Activated T-cell treated with anti-CD3 and anti-CD28 coated beads, Interleukin-2, amount 50 U/mL, for 4 hours (primary cell): Measurements from ENCODE around the gene RNMT. TPM values are rescaled to one million over a fixed set of nuclear protein-coding genes. Genes with fewer than 3 reads are reported as not detected.

Source experiments
- ATAC-seq, 2 donors: fragments of 200-7000 bp; cut with Tn5 transposase; one replicate each; pipeline ENCODE4 v1.10.0; 2021
- DNase-seq: peaks from one replicate; pipeline ENCODE4 v3.0.0-alpha.2; 2020
- H3K27me3 Mint-ChIP-seq: one replicate; pipeline ENCODE4 v1.8.0; 2021; ENCODE audit warnings: low read depth, mixed read lengths
- H3K36me3 Mint-ChIP-seq: one replicate; pipeline ENCODE4 v1.8.0; 2022; ENCODE audit warnings: mixed read lengths; ENCODE audit not compliant: insufficient read depth
- H3K4me1 Mint-ChIP-seq: one replicate; pipeline ENCODE4 v1.8.0; 2021; ENCODE audit warnings: low read depth, mixed read lengths
- H3K4me3 Mint-ChIP-seq: one replicate; pipeline ENCODE4 v1.8.0; 2021; ENCODE audit warnings: mild to moderate bottlenecking, moderate library complexity, mixed read lengths
- H3K9me3 Mint-ChIP-seq: one replicate; pipeline ENCODE4 v1.8.0; 2021; ENCODE audit warnings: mixed read lengths
- total RNA-seq, 3 donors: library from RNA; stranded (reverse); gene quantifications; one replicate each; pipeline ENCODE4 v1.2.1, GENCODE V29; 2021

The RNMT gene
- total RNA-seq, 3 donors from 2014 or later = 58.6 to 68.2 (median 58.8) TPM

DNA sequence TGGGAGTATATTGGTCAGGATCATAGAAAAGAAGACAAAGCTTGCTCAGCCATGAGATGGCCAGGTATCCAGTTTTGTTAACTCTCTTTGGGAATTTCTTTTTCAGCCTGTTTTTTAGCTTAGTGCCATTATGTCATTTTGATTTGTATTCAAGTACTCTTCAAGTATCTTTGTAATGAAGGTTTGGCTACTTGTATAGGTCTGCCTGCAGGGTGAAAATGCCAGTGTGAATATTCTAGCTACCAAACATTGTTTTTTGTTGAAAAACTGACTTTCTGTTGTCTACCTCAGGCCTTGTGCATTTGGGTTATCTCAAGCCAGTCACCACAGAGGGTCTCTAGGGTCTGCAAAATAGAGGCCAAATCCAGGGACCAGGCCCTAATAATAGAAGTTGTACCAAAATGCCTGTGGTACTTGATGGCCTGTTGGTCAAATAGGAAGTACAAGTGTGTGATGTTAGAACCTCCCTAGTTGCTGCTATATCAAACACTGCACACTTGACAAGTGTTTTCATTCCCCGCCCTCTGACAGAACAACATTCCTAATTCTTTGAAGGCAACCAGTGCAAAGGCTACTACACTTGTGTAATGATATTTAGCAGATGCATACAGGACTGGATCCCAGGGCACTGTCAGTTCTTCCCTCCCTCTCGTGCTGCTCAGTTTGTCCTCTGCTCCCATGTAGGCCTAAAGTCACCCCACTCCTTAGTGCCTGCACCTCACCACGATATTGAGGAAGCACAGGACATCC lies 36.4 kb downstream of the RNMT start:
- H3K27me3 Mint-ChIP-seq = no peaks in the 10 kb centered on the region
- H3K36me3 Mint-ChIP-seq = peaks cover 57% of the 10 kb centered on the region
- no peak for ATAC-seq
- no peak for DNase-seq
- peaks cover 40% of the 10 kb centered on the region for H3K9me3 Mint-ChIP-seq
- H3K4me3 Mint-ChIP-seq = no peak overlapping the region
- H3K4me1 Mint-ChIP-seq = no peaks in the 10 kb centered on the region

DNA sequence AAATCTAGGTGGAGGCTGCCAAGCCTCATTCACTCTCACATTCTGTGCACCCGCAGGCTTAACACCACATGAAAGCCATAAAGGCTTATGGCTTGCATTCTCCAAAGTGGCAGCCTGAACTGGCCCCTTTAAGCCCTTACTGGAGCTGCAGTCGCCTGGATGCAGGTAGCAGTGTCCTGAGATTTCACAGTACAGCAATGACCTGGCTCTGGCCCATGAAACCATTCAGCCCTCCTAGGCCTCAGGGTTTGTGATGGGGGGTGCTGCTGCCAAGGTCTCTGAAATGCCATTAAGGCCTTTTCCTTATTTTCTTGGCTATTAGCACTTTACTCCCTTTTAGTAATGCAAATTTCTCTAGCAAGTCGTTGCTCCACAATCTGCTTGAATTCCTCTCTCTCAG lies 48.6 kb downstream of the RNMT start:
- no peak overlapping the region for H3K4me3 Mint-ChIP-seq
- no peaks in the 10 kb centered on the region for H3K4me1 Mint-ChIP-seq
- DNase-seq (no peak), ATAC-seq (no peak)
- peaks cover 13% of the 10 kb centered on the region for H3K27me3 Mint-ChIP-seq
- H3K9me3 Mint-ChIP-seq = peaks cover 18% of the 10 kb centered on the region
- no peaks in the 10 kb centered on the region for H3K36me3 Mint-ChIP-seq

DNA sequence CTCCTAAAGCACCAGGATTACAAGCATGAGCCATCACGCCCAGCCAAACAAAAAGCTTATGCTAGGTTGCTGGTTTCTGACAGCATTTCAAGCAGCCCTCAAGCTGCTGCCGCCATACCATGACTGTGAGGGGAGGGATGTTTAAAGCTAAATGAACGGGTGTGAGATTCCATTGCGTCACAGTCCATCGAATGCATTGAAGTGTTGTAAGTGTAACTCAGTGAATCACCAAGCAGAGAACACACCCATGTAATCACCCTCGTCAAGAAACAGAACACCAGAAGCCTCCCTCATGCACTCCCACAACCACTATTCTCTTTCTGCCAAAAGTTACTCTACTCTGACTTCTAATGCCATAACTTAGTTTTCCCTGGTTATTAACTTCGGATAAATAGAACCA lies 64.7 kb downstream of the RNMT start:
- Mint-ChIP-seq H3K27me3 (peaks cover 10% of the 10 kb centered on the region), H3K4me1 (no peaks in the 10 kb centered on the region), H3K9me3 (peaks cover 7% of the 10 kb centered on the region), H3K36me3 (no peaks in the 10 kb centered on the region), H3K4me3 (no peak overlapping the region)
- DNase-seq (no peak), ATAC-seq (no peak)

DNA sequence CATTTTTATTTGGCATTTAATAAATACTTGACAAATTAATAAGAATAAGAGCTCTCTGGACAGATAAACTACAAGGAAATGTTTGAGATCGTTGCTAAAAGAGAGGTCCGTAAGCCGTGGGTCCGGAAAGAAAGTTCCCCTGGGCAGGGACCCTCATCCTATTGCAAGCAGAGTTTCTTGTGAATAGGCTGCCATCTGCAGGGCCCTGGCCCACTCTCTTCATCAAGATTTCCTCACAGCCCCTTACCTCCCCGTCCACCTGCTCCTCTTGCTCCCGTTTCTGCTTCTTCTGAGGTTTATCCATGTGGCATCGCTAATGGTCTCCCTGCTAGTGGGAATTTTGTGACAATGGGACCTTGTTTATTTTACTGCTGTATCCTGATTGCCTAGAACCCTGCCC lies 67.3 kb downstream of the RNMT start:
- ATAC-seq (no peak), DNase-seq (no peak)
- Mint-ChIP-seq H3K36me3 (no peaks in the 10 kb centered on the region), H3K4me3 (no peak overlapping the region), H3K4me1 (no peaks in the 10 kb centered on the region), H3K9me3 (no peaks in the 10 kb centered on the region), H3K27me3 (peaks cover 30% of the 10 kb centered on the region)

DNA sequence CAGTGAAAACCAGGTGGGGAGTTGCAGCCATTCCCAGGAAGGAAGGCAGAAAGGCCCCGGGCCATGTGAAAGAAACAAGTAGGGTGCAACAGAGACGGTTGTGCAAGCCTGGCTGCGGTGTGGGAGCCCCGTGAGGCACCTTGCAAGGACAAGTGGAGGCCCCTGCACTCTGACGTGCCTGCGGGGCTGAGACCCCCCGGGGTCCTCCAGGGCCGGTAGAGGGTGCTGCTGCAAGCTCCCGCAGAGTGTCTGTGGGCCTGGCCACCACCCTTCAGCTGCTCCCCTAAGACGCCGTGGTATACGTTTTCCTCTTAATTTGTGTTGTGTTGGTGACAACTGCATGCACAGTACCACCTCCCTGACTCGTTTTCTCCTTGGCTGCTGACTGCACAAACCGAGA lies 70.0 kb downstream of the RNMT start:
- Mint-ChIP-seq H3K36me3 (no peaks in the 10 kb centered on the region), H3K4me1 (peaks cover 5% of the 10 kb centered on the region), H3K27me3 (peaks cover 46% of the 10 kb centered on the region), H3K9me3 (no peaks in the 10 kb centered on the region), H3K4me3 (no peak overlapping the region)
- ATAC-seq (no peak), DNase-seq (no peak)

DNA sequence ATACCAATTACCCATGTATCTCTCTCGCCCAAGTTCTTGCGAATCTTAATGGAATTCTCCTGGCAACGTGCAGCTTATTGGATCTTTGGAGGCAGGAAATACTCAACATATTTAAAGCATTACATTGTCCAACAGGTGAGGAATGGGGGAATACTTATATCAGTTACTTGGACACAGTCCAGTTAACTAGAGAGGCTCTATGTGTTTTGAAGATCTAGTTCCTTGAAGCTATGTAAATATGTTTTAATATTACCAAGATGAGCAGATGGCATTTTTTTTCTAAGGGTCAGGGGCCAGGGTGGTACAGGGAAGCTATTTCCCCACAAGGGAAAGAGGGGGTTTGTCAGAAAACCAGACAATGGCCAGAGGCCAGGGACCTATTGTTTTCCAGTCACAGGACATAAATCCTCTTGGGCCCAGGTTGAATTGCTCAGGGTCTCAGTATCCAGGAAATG lies 70.7 kb downstream of the RNMT start:
- Mint-ChIP-seq H3K27me3 (peaks cover 51% of the 10 kb centered on the region), H3K9me3 (no peaks in the 10 kb centered on the region), H3K4me1 (peaks cover 5% of the 10 kb centered on the region), H3K36me3 (no peaks in the 10 kb centered on the region), H3K4me3 (no peak overlapping the region)
- DNase-seq (no peak), ATAC-seq (no peak)

DNA sequence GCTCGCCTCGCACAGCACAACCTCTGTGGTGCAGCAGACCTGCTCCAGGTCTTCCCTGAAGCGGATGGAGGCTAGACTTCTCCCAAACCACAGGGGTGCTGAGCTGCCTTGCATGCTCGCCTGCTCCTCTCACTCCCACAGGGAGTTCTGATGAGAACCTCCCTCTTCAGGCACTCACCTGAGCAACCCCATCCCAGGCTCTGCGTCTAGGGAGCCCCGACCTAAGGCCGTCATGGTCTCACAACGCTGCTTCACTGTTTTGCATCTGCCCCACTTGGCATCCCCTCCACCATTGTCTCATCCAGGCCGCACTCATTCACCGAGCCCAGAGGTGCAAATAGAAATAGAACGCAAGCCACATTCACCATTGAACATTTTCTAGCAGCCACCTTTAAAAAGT lies 72.9 kb downstream of the RNMT start:
- peaks cover 65% of the 10 kb centered on the region for H3K27me3 Mint-ChIP-seq
- ATAC-seq = no peak
- peaks cover 5% of the 10 kb centered on the region for H3K4me1 Mint-ChIP-seq
- no peak for DNase-seq
- no peaks in the 10 kb centered on the region for H3K36me3 Mint-ChIP-seq
- no peak overlapping the region for H3K4me3 Mint-ChIP-seq
- H3K9me3 Mint-ChIP-seq = no peaks in the 10 kb centered on the region

DNA sequence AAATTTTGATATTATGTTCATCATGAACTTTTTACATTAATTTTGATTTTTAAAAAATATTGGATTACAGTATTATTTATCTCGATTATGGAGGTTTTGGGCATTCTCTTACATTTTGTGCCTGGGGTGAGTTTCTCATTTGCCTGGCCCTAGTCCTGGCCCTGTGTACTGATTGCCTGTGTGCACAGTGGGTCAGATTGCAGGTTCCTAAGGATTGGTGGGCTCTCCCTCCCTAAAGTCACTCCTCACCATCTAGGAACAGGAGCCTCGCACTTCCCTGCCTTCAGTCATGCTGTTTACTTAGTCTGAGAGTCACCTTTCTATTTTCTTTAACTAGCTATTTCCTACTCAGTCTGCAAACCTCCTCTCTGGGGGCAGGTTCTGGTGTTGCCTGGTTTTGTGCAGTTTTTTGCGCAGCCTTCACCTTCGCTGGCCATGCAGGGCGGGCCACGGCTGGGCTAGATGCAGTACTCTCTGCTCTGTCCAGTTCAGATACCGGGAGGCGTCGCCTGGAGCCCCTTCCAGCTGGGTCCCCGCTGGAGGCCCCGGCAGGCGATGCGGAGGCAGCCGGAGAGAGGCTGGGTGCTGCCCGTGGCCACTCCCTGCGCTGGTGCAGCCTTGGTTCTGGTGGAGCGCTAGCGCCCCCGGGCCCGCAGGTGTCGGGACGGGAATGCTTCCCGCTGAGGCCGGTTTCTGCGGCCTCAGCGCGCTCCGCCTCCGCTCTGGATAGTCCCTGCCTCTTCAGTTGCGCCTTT lies 74.2 kb downstream of the RNMT start:
- Mint-ChIP-seq H3K27me3 (peaks cover 73% of the 10 kb centered on the region), H3K4me3 (peak overlapping the region; percentile 43), H3K36me3 (no peaks in the 10 kb centered on the region), H3K9me3 (no peaks in the 10 kb centered on the region), H3K4me1 (peaks cover 5% of the 10 kb centered on the region)
- ATAC-seq (peak; percentile 70 to 77), DNase-seq (peak; percentile 13)

DNA sequence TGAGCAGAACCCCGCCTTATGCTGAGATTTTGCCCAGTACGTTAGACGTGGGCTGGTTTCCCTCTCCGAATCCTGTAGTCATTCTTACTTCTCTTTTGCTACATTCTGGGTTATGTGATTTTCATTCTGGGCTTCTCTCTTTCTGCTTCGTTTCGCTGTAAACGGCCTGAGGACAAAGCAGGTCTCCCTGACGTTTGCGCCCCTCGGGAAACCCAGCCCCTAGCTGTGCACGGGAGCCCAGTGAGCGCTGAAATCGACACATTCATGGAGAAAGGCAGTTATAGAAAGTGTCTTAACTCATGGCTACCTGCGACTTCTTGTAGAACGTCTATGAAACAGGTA lies 74.8 kb downstream of the RNMT start:
- no peak for ATAC-seq
- no peaks in the 10 kb centered on the region for H3K9me3 Mint-ChIP-seq
- H3K4me1 Mint-ChIP-seq = peaks cover 5% of the 10 kb centered on the region
- peak overlapping the region; percentile 43 for H3K4me3 Mint-ChIP-seq
- H3K36me3 Mint-ChIP-seq = no peaks in the 10 kb centered on the region
- no peak for DNase-seq
- peaks cover 71% of the 10 kb centered on the region for H3K27me3 Mint-ChIP-seq

DNA sequence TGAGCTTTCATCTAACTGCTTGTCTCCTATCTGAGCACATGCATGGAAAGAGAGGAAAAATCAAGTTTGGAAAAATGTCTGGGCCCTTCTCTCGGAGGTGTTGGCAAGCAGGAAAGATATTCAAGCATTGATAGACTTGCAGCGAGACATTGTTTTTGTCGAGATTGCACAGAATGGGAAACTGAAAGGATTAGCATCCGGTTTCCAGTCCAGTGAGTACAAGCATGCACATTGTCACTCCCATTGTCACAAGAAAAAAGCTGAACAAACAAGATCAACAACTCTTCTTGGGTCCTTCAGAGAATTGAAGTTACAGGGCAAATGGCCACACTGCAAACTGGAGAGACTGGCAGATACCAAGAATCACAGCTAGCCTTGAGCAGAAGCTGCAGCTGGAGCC lies 77.8 kb downstream of the RNMT start:
- H3K27me3 Mint-ChIP-seq = peaks cover 46% of the 10 kb centered on the region
- DNase-seq (no peak), ATAC-seq (no peak)
- no peak overlapping the region for H3K4me3 Mint-ChIP-seq
- no peaks in the 10 kb centered on the region for H3K36me3 Mint-ChIP-seq
- H3K9me3 Mint-ChIP-seq = no peaks in the 10 kb centered on the region
- H3K4me1 Mint-ChIP-seq = peaks cover 5% of the 10 kb centered on the region

DNA sequence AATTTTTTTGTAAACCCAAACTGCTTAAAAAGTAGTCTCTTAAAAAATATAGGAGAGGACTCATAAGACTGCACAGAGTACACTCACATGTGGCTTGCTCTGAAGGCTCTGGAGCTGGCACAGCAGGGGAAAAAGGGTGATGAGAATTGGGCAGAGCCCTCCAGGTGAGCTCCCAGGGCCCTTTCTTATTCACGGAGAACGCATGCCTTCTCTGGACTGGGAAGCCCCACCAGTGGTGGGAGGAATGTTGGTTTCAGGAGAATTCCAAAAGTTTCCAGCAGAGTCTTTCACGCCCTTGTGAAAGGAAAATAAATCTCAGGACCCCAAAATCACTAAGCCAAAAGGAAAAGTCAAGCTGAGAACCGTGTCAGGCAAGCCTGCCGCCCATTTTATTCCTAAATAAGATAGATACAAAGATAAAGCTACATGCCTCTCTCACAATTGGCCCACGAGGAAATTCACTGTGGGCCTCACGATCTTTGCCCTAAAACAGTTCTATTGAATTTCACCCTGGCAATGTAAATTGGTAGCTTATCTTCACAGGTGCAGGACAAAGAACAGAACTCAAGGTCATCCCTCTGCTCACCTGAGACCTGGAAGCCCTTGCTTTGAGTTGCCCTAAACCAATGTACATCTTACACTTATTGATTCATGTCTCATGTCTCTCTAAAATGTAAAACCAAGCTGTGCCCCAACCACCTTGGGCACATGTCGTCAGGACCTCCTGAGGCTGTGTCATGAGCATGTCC lies 82.0 kb downstream of the RNMT start:
- DNase-seq (no peak), ATAC-seq (no peak)
- no peaks in the 10 kb centered on the region for H3K4me1 Mint-ChIP-seq
- H3K27me3 Mint-ChIP-seq = peaks cover 25% of the 10 kb centered on the region
- no peaks in the 10 kb centered on the region for H3K9me3 Mint-ChIP-seq
- no peaks in the 10 kb centered on the region for H3K36me3 Mint-ChIP-seq
- H3K4me3 Mint-ChIP-seq = no peak overlapping the region

DNA sequence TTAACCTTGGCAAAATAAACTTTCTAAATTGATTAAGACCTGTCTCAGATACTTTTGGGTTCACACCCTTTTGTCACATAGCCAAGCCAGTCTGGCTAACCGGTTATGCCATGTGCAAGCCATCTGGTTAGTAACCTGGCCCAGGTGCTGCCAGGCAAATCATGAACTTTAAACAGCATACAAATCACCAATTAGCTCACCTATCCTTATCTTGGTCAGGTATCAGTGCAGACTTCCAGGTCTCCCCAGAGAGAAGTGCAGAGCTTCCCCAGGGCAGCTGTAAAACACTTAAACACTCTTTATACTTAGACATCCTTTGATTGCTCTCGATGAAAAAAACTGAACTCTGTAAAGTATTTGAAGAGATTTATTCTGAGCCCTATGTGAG lies 82.6 kb downstream of the RNMT start:
- ATAC-seq (no peak), DNase-seq (no peak)
- H3K27me3 Mint-ChIP-seq = peaks cover 23% of the 10 kb centered on the region
- H3K36me3 Mint-ChIP-seq = no peaks in the 10 kb centered on the region
- no peak overlapping the region for H3K4me3 Mint-ChIP-seq
- no peaks in the 10 kb centered on the region for H3K4me1 Mint-ChIP-seq
- H3K9me3 Mint-ChIP-seq = no peaks in the 10 kb centered on the region

DNA sequence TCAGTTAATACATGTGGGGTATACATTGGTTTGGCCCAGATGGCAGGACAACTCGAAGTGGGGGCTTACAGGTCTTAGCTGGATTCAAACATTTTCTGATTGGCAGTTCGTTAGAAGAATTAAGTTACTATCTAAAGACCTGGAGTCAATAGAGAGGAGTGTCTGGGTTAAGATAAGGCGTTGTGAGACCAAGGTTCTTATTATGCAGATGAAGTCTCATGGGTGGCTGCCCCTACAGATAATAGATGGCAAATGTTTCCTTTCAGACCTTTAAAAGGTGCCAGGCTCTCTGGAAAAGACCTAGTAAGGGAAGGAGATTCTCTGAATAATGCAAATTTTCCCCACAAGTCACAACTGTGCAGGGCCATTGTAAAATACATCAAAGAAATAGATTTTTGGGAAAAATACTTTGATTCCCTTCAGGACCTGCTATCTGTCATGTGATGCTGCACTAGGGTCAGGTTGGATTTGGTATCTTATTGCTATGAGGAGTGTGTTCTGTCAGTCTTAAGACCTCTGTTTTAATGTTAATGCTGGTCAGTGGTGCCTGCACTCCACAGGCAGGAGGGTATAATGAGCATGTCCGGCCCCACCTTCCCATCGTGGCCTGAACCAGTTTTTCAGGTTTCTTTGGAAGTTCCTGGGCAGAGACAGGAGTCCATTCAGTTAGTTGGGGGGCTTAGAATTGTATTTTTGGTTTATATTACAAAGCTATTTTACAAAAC lies 83.2 kb downstream of the RNMT start:
- ATAC-seq (no peak), DNase-seq (no peak)
- no peaks in the 10 kb centered on the region for H3K9me3 Mint-ChIP-seq
- H3K27me3 Mint-ChIP-seq = peaks cover 17% of the 10 kb centered on the region
- no peaks in the 10 kb centered on the region for H3K36me3 Mint-ChIP-seq
- H3K4me3 Mint-ChIP-seq = no peak overlapping the region
- H3K4me1 Mint-ChIP-seq = no peaks in the 10 kb centered on the region

DNA sequence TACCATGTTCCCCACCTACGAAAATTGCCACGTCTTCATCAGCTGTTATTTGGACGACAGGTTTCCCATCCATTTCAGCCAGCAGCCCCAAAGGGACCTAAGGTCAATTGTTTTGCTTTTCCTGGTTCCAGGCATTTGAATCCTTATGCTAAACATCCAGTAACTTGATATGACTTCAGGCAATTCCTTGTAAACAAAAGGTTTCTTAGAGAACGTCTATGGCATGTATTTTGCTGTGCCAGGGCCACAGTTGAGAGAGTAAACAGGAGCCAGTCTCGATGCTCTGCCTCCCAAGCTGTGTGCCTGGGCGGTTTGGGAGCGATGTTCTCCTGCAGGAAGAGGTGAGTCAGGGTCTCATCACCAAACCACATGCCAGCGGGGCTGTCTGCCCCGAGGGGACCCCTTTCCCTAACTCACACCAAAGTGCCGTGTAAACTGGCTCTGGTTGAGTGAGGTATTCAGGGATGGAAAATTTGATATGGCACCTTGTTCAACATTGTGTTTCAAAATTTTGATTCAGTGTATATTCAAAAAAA lies 84.5 kb downstream of the RNMT start:
- ATAC-seq (no peak), DNase-seq (no peak)
- Mint-ChIP-seq H3K36me3 (no peaks in the 10 kb centered on the region), H3K9me3 (no peaks in the 10 kb centered on the region), H3K4me3 (no peak overlapping the region), H3K27me3 (peaks cover 8% of the 10 kb centered on the region), H3K4me1 (no peaks in the 10 kb centered on the region)
